H4 (cell line): ENCODE results near the gene AK8. TPM values are rescaled to one million over a fixed set of nuclear protein-coding genes. Genes with fewer than 3 reads are reported as not detected.
"Not testable (repeated sequence)": the region's sequence is repeated elsewhere in the genome, so short reads cannot be mapped to it uniquely, and the experiment has no call there.

Experiments used
- DNase-seq: peaks from one replicate; pipeline ENCODE4 v3.0.0-alpha.2; 2015; ENCODE audit warnings: low spot score
- total RNA-seq: library from RNA; depleted of rRNA; stranded (reverse); fragments of >200 nt; shearing (Covaris generic); gene quantifications from 2 replicates; pipeline ENCODE4 v1.2.3, GENCODE V29; 2014

The AK8 gene
- total RNA-seq, 1 experiment from 2014 or later, result 0.21 TPM

DNA sequence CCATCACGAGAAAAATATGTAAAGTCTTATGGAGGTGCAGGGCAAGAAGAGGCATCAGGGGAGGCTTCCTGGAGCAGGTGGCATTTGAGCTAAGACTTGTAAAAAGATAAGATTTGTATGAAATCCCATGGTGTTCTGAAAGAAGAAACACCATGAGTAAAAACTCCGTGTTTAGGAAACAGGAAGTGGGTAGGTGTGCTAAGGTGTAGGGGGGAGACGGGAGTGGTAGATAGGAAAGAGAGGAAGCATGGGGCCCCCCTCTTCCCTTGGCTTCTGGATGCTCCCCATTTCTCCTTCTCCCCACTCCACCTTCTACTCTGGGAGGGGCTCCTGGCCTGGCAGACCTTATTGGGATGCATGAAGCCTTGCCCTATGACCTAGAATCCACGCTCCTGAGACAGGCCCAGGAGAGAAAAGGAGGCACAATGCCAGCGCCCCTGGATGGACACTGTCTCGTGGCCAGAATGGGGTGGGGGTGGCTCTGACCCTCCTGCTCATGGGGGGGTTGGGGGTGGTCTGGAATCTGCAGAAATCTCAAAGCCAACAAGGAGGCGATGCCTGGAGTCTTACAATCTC lies 104.2 kb downstream of the AK8 start:
- no peak for DNase-seq

DNA sequence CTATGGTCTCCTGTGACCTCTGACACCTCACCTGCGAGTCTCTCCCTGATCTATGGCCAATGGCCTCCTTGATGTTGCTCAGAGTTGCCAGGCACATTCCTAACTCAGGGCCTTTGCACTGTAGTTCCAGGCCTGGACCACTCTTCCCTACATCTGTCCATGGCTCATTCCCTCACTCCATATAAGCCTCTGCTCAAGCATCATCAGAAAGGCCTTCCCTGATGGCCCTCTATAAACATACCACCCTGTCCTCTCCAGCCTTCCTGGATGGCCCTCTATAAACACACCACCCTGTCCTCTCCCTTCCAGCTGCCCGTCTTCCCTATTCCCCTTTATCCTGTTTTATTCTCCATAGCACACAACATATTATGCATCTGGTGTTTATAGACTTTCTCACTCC lies 105.0 kb downstream of the AK8 start:
- DNase-seq, result no peak

DNA sequence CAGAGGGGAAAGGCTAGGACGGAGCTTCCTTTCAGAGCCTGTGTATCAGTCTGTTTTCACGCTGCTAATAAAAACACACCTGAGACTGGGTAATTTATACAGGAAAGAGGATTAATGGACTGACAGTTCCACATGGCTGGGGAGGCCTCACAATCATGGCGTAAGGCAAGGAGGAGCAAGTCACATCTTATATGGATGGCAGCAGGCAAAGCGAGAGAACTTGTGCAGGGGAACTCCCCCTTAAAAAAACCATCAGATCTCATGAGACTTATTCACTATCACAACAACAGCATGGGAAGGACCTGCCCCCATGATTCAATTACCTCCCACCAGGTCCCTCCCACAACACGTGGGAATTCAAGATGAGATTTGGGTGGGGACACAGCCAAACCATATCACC lies 106.3 kb downstream of the AK8 start:
- DNase-seq, result not testable (repeated sequence)

DNA sequence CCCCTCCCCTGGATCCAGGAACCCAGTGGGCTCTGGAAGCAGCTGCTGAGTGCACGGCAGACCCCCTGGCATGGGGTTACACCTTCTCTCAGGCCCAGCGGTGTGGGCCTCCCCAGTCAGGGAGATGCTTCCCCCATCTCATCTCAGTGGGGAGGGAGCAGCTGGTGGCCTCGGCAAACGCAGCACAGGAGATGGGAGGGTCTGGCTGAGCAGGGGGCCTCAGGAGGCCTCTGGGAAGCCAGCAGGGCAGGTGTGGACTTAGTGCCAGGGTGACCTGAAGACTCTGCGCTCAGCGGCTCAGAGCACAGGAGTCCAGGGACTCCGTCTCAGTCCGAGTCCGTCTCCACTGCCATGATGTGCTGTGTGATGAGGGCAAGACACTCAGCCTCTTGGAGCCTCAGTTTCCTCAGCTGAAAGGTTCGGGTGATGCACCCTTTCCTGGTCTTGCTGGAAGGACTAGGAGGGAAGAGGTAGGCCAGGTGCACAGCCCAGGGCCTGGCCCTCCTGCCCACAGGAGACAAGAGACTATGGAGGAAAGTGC lies 107.2 kb downstream of the AK8 start:
- DNase-seq, result no peak

DNA sequence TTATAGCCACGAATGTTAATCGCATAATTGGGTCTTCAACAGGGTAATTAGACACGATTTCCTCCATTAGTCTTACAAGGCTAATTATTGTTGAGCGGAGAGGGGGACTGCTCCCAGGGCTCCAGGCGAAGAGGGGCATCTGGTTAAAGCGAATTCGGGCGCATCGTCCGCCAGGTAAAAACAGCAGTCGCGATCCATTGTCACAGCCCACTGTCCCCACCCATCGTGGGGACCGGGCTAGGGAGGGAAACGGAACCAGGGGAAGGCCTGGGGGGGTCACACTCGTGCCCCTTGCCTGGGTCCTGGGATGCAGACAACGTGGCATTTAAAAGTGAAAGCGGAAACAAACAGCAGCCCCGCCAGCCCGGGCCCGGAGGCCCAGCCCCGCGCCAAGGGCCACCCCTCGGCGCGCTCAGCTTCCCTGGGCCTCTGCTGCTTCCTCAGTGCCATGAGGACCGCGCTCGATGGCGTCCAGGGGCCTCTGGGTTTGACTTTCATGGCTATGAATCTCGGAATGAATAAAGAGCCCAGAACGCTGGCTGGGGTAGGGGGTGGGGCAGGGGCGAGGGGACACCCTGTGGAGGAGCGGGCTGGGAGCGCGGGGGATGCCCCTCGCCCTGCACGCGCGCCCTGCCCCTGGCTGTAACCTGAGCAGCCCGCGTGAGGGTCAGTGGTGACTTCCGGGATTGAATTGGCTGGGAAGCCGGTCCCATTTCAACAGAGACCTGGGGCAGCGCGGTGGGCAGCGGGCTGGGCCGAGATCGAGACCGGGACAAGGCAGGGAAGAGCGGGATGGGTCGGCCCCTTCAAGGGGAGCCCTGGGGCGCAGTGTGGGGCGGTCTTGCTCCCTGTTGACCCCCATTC lies 107.9 kb downstream of the AK8 start:
- DNase-seq, result no peak

DNA sequence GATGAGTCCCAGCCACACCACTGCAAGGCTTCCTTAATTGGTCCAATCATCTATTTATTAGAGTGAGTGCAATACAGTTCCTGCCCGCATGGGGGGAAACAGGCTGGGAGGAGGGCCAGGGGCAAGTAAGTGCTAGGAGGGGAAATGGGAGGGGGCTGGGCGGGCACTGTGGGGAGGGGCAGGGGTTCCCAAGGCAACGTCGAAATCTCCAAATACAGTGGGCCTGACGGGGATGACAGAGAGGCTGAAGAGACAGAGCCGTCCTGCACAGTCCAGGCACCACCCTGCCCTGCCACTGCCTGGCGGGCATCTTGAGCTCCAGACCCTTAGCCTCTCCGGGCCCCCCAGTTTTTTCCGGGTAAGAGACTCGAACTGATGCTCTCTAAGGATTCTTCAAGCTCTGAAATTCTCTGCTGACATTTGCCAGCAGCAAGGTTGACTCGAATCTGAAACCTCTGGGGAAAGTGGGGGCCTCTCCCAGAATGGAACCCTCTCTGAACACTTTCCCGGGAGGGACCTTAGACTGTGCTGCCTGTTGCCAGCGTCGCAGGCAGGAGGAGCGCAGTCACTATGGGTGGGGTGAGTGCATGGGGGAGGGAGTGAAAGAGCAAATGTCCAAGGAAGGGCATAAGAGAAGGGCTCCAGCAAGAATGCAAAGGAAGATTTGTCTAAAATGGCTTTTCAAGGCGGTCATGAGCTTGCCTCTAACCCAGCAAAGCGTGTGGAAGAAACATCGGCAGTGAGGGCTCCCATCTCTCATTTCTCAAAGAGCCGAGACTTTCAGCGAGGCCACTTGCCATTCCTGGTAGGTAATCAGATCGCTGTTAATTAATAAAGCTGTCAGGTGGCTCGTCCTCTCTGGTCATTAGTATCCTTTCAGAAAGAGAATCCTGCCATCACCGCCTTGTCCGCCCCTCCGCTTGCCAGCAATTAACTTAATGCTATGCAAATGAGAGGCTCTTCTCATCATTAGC lies 108.9 kb downstream of the AK8 start:
- no peak for DNase-seq

DNA sequence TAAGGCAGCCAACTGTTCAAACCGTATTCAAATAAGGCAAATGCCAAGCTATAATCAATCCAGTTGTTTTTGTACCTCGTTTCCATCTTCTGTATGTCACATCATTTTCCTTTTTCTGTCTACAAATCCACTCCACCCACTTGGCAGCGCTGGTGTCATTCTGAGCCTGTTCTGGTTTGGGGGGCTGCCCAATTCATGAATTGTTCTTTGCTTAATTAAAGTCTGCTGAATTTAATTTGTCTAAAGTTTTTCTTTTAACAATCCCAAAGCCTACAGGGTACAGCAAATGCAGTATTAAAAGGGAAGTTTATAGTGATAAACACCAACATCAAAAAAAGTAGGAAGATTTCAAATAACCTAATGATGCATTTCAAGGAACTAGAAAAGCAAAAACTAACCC lies 114.5 kb downstream of the AK8 start:
- no peak for DNase-seq

DNA sequence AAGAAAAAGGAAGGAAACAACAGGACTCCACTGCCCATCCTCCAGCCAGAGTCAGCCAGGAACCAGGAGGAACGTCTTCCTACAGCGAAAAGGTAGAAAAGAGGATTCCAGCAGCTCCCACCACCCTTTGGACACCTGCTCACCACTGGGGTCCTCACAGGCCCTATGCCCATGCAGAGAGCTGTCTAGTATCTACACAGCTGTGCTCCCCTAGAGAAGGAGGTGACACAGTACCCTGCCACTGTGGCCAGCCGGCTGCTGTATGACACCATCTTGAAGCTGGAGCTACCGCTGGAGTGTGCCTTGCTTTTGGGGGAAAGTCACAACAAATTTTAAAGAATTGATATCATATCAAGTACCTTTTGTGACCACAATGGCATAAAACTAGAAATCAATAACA lies 115.2 kb downstream of the AK8 start:
- DNase-seq, result no peak

DNA sequence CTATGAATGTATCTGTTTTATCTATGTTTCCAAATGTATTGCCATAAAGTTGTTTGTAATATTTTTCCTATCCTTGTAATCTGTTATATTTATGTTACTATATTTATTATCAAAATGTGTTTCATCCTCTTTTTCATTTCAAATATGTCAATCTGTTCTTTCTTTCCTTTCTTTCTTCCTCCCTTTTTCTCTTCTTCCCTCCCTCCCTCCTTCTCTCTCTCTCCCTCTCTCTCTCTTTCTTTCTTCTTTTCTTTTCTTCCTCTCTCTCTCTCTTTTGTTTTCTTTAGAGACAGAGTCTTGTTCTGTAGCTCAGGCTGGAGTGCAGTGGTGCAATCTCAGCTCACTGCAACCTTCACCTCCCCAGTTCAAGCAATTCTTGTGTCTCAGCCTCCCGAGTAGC lies 116.5 kb downstream of the AK8 start:
- no peak for DNase-seq

DNA sequence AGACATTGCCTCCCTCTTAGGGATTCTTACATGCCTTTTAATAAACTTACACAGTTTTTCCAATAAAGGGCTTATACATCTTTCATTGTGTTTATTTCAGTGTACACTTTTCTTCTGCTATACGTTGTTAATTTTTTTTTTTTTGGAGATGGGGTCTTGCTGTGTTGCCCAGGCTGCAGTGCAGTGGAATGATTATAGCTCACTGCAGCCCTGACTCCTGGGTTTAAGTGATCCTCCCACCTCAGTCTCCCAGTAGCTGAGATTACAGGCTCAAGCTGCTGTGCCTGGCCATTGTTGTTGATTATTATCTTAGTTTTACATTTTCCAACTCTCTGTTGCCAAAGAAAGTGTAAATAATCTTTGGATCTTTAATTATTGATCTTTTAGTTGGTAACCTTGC lies 118.0 kb downstream of the AK8 start:
- DNase-seq, result no peak

DNA sequence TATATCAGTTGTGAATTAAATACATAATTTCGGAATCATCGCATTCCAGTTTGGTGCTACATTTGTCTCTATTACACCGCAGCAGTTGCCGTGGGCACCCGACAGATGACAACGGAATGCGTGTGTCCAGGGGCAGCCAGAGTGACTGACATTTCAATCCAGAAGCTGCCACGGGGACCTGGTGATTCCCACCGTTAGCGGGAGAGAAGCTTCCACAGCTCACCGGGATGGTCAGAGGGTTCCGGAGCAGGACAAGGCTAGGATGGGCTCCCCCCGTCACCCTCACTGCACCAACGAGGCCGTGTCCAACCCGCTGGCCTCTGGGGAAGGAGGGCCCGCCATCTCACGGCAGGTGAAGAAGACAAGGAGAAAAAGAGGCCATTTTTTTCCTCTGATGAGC lies 121.1 kb downstream of the AK8 start:
- DNase-seq, result no peak

DNA sequence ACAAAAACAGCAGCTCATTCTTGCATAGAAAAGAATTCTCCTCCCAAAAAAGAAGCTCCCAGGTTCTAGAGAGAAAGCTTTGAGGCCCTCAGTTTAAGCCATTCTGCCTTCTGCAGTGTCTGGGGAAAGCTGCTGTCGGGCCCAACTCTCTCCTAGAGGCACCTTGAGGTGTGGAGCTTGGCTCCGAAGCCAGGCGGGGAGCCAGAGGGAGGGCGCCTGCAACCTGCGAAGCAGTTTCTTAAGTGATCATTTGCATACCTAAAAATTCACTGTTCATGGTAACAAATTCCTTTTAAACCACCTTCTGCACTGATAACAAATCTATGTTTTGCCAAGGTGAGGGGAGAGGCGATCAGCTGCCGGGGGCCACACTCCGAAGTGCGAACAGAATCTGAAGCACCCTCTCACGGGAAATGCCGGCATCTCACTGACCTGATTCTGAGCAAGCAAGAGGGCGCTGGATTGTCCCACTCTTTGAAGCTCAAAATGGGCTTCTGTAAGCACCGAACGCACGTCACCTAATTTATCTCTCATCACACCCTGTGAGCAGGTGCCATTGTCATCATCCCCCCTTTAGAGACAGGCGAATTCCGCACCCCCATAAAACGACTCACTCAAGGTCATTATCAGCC lies 121.8 kb downstream of the AK8 start:
- DNase-seq, result no peak

DNA sequence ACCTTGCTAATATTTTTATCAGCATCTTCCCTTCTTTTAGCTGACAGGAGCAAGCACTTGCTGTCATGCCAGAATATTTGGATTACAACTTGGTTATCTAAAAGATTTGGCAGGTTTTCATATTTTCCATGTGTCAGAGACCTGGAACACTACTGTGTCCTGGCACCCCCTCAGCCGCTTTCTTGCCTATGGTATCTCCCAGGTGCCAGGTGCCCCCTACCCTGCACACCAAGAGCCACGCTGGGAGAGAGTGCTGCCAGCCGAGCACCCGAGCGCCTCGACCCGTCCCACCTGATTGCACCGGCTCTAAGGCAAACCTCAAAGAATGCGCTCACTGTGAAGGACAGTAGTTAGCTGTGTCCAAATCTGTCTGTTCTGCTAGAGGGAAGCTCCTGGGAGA lies 123.0 kb downstream of the AK8 start:
- no peak for DNase-seq

DNA sequence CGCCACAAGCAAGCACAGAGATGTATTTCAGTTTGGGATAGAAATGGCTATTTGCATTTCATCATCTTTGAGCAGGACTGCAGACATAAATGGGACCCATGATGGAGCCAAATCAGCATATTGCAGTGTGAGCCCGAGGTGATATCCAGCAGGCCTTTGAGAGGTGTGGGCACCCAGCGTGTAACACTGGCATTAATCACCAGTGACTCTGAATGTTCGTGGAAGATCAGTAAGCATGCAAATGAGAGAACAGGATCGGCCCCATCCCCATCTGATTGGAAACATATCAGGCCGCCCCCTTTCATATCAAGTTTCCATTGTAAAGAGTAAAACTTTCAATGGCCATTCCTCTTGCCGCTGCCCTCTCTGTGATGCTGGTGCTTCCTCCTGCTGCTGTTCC lies 123.8 kb downstream of the AK8 start:
- no peak for DNase-seq

DNA sequence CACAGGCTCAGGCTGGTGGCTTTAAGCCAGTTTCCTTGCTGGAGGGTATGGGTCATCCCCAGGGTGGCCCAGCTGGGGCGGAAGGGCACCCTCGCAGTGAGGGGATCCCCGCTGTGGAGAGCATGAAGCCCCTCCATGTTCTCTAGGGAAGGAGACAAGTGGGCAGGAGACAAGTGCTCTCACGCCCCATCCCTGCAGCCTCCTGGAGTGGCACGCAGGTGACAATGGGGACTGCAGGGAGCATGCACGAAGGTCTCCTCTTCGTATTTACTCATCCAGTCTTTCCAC lies 124.5 kb downstream of the AK8 start:
- DNase-seq, result no peak

DNA sequence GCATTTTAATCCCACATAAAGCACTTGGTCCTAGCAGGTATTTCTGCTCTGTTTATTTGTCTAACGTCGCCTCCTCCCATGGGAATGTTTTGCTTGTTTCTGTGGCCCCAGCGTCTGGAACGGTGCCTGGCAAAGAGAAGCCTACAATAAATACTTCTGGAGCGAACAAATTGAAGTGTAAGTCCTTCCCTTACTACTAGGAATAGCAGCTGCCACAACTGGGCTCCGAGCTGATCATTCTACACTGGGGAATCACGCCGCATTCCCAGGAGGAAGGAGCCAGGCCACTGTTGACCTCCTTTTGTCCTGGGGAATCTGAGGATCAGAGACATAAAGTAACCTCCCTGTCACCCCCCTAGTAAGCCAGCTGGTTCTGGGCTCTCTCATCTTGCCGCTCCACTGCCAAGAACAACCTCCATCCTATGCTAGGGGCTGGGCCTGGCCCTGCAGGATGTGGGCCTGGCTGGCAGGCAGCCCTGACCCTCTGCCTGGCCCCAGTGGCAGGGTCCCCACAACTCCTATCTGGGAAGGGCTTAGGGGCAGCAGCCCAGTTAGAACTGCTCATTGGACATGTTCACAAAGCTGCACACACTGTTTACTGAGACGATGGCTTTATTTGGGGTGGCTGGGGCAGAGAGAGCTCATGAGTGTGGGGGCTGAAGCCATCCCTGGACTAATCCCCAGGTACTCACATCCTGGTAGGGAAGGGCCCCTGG lies 125.0 kb downstream of the AK8 start:
- peak; percentile 73 for DNase-seq

DNA sequence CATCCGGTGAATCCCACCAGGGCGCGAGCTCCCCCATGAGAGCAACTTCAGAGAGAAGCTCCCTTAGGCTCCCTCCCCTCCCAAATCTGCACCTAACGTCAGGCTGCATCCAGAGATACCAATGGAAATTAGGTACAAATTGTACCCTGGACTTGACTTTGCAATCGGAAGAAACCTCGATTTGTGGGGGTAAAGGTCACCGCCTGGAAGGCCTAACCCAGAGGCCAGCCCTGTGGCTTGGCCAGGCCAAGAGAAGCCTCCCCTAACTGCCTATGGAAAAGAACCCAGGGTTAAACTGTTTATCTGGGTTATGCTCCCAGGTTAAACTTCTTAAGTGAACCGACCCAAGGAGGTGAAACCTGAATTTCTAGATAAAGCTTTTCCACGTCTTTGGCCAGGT lies 127.4 kb downstream of the AK8 start:
- DNase-seq, result no peak

DNA sequence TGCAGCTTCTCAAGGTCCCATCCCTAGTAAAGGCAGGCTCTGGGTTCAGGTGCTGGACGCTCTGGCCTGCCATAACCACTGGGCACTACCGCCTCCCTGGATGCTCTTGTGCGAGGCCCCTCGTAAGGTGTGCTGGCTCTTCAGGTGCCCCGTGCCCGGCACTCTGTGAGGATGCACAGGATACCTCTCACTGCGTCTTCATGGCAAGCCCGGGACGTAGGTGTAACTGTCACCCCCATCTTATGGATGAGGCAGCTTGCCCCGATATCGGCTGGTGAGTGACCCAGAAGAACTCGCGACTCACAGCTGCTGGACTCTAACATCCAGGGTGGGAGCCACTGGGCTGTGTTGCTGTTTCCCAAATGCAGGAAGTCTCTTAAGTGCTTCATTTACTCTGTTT lies 128.8 kb downstream of the AK8 start:
- no peak for DNase-seq

DNA sequence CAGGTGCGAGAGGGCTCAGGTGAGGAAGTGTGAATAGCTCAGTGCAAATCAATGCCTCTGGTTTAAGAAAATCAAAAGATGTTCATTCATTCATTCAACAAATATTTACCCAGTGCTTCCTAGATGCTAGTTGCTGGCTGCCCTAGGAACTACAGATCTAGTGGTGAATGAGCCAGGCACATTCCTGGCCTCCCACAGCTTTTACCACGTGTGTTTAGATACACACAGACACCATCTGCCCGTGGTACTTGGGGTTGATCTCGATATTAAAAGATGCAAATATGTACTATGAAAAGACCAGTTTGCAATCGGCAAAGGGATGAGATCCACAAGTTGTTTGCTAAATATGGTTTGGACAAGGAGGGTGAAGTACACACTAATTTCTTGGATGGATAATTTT lies 129.6 kb downstream of the AK8 start:
- no peak for DNase-seq

DNA sequence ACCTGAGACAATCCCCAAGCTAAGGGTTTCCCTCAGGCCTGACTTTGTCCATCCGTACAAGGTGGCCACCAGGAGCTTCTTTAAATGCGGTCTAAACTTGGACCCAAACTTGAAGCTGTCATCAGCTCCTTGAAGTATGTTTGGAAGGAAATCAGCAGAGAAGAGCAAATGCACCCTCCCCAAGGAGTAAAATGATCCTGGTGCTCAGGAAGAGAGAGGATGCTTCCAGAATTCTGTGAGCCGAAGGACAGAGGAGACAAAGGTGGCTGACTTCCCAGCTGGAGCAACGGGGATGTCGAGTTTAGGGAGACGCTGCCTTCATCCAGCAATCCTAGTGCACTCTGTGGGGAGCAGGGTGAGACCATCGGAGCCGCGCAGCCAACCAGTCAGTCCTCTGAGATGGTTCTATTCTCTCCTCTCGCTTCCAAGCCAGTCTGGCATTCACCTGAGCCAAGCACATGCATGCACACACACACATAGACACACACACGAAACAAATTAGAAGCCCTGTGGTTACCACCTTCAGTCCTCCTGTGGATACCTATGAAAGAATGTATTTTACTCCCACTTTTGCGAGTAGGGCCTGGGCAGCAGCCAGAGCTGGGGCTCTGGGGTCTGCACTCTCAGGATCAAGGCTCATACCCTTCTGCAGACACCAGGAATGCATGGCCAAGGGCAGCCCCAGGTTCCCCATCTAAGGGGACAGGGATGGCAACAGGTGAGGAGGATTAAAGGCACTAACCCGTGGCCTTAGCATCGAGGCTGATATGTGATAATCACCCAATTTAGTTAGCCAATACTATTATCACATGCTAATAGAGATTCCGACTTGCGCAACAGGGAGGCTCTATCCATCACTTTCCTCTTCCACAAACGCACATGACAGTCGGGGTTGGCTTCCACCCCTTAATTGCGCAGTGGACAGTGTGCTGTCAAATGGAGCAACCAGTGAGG lies 132.1 kb downstream of the AK8 start:
- no peak for DNase-seq
